Astrocyte (in vitro differentiated cells and primary cell): ENCODE results near the gene CACNA1C. TPM values are rescaled to one million over a fixed set of nuclear protein-coding genes. Genes with fewer than 3 reads are reported as not detected.
A peak's percentile ranks its signal among the peaks of the same experiment; 100 is the strongest.

Source experiments
- DNase-seq: peaks from one replicate; pipeline ENCODE4 v3.0.0-alpha.2; 2010; ENCODE audit warnings: low read depth
- FAIRE-seq: peaks from 2 replicates; lab custom pipeline; 2011; peaks lifted over from hg19 to GRCh38; lab: Jason Lieb, UNC
- H2AFZ ChIP-seq: 2 replicates; pipeline ENCODE4 v1.6.0; 2012; ENCODE audit warnings: low read depth, low read length, inconsistent platforms
- H3K27ac ChIP-seq: 2 replicates; pipeline ENCODE4 v1.5.1; 2011; ENCODE audit warnings: low read depth, low read length, inconsistent platforms
- H3K27me3 ChIP-seq: 2 replicates; pipeline ENCODE4 v1.6.0; 2011; ENCODE audit warnings: low read length, inconsistent platforms; ENCODE audit not compliant: insufficient read depth
- H3K36me3 ChIP-seq: 2 replicates; pipeline ENCODE4 v1.5.1; 2011; ENCODE audit warnings: low read length, inconsistent platforms; ENCODE audit not compliant: insufficient read depth
- H3K4me1 ChIP-seq: 2 replicates; pipeline ENCODE4 v1.5.1; 2011; ENCODE audit warnings: low read length, inconsistent platforms; ENCODE audit not compliant: insufficient read depth
- H3K4me2 ChIP-seq: 2 replicates; pipeline ENCODE4 v1.6.0; 2012; ENCODE audit warnings: low read length, inconsistent platforms
- H3K4me3 ChIP-seq: 2 replicates; pipeline ENCODE4 v1.5.1; 2011; ENCODE audit warnings: low read depth, mild to moderate bottlenecking, low read length, inconsistent platforms; ENCODE audit not compliant: insufficient read depth
- H3K79me2 ChIP-seq: 2 replicates; pipeline ENCODE4 v1.6.0; 2012; ENCODE audit warnings: mild to moderate bottlenecking, low read length, inconsistent platforms; ENCODE audit not compliant: insufficient read depth
- H3K9ac ChIP-seq: 2 replicates; pipeline ENCODE4 v1.6.0; 2012; ENCODE audit warnings: mild to moderate bottlenecking, low read length, inconsistent platforms
- H3K9me3 ChIP-seq: 2 replicates; pipeline ENCODE4 v1.5.1; 2012; ENCODE audit warnings: low read depth, mild to moderate bottlenecking, low read length, inconsistent platforms; ENCODE audit not compliant: insufficient read depth
- H4K20me1 ChIP-seq: 2 replicates; pipeline ENCODE4 v1.6.0; 2012; ENCODE audit warnings: low read length, inconsistent platforms; ENCODE audit not compliant: insufficient read depth
- H3K27ac Mint-ChIP-seq: one replicate; pipeline ENCODE4 v1.8.0; 2021; ENCODE audit warnings: mild to moderate bottlenecking, mixed read lengths; ENCODE audit not compliant: unreplicated experiment
- H3K27me3 Mint-ChIP-seq: one replicate; pipeline ENCODE4 v1.8.0; 2021; ENCODE audit warnings: low read depth, mixed read lengths; ENCODE audit not compliant: unreplicated experiment
- H3K36me3 Mint-ChIP-seq: one replicate; pipeline ENCODE4 v1.8.0; 2021; ENCODE audit warnings: low read depth, mixed read lengths; ENCODE audit not compliant: unreplicated experiment
- H3K4me1 Mint-ChIP-seq: one replicate; pipeline ENCODE4 v1.8.0; 2021; ENCODE audit warnings: low read depth, mixed read lengths; ENCODE audit not compliant: unreplicated experiment
- H3K4me3 Mint-ChIP-seq: one replicate; pipeline ENCODE4 v1.8.0; 2021; ENCODE audit warnings: mild to moderate bottlenecking, moderate library complexity, mixed read lengths; ENCODE audit not compliant: unreplicated experiment
- H3K9me3 Mint-ChIP-seq: one replicate; pipeline ENCODE4 v1.8.0; 2021; ENCODE audit warnings: mild to moderate bottlenecking, mixed read lengths; ENCODE audit not compliant: unreplicated experiment
- CTCF ChIP-seq: IDR thresholded peaks from 2 replicates; pipeline ENCODE4 v1.5.1; 2011; ENCODE audit warnings: low read depth, mild to moderate bottlenecking, inconsistent platforms, low read length, moderate library complexity; ENCODE audit not compliant: insufficient read depth
- EZH2 ChIP-seq: IDR thresholded peaks from 2 replicates; pipeline ENCODE4 v1.6.1; 2012; ENCODE audit warnings: mild to moderate bottlenecking, low read length, inconsistent platforms; ENCODE audit not compliant: insufficient read depth
- total RNA-seq: library from RNA; stranded (reverse); gene quantifications from 2 replicates; pipeline ENCODE4 v1.2.1, GENCODE V29; 2021

The CACNA1C gene
- total RNA-seq, 1 donor from 2014 or later = 2.1 TPM

- peak overlapping the region; percentile 95 for H3K27ac ChIP-seq
Measured at GRCh38 chr12:2335513-2335912, 282.7 kb downstream of the CACNA1C start.

DNA sequence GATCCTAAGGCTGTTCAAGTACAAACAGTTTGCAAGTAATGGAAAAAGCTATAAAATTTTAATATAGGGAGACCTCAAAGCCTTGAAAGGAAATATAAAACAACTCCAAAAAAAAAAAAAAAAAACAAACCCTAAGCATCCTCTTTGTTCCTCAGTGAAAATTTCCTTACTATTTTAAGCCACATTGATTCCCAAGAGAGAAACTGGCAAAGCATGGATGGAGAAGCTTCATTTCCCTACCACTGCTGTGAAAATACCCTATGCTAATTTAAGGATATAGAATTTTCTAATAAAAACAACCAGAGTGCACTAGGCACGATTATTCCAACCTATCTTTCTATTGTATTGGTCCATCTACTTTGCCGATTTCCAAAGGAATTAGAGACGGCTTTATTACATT lies 283.1 kb downstream of the CACNA1C start:
- H3K27me3 Mint-ChIP-seq = no peaks in the 10 kb centered on the region
- H4K20me1 ChIP-seq = no peaks in the 10 kb centered on the region
- peak overlapping the region; percentile 62 for H3K4me3 Mint-ChIP-seq
- peak overlapping the region; percentile 95 for H3K27ac ChIP-seq
- TF ChIP-seq CTCF (no peak), EZH2 (no peak)
- H3K4me3 ChIP-seq = no peak overlapping the region
- no peaks in the 10 kb centered on the region for H3K9me3 ChIP-seq
- DNase-seq (no peak), FAIRE-seq (no peak)
- H3K9ac ChIP-seq = no peak overlapping the region
- H3K36me3 Mint-ChIP-seq = no peaks in the 10 kb centered on the region
- no peaks in the 10 kb centered on the region for H3K36me3 ChIP-seq
- no peaks in the 10 kb centered on the region for H3K27me3 ChIP-seq
- H3K4me2 ChIP-seq = peak overlapping the region; percentile 80
- H3K9me3 Mint-ChIP-seq = no peaks in the 10 kb centered on the region
- H3K4me1 ChIP-seq = peaks cover 49% of the 10 kb centered on the region
- no peak overlapping the region for H2AFZ ChIP-seq
- H3K79me2 ChIP-seq = no peaks in the 10 kb centered on the region
- H3K4me1 Mint-ChIP-seq = peaks cover 50% of the 10 kb centered on the region
- H3K27ac Mint-ChIP-seq = peak overlapping the region; percentile 96

More at GRCh38 chr12:2335513-2335912, 282.7 kb downstream of the CACNA1C start:
- Mint-ChIP-seq H3K36me3 (no peaks in the 10 kb centered on the region), H3K4me3 (no peak overlapping the region), H3K9me3 (no peaks in the 10 kb centered on the region), H3K27ac (peak overlapping the region; percentile 72), H3K4me1 (peaks cover 50% of the 10 kb centered on the region), H3K27me3 (no peaks in the 10 kb centered on the region)
- H3K4me1 ChIP-seq = peaks cover 49% of the 10 kb centered on the region
- H3K9me3 ChIP-seq = no peaks in the 10 kb centered on the region
- H3K79me2 ChIP-seq = no peaks in the 10 kb centered on the region
- no peaks in the 10 kb centered on the region for H3K36me3 ChIP-seq
- FAIRE-seq (no peak), DNase-seq (no peak)
- H4K20me1 ChIP-seq = no peaks in the 10 kb centered on the region
- peak overlapping the region; percentile 80 for H3K4me2 ChIP-seq
- H3K9ac ChIP-seq = no peak overlapping the region
- H2AFZ ChIP-seq = no peak overlapping the region
- TF ChIP-seq EZH2 (no peak), CTCF (no peak)
- no peaks in the 10 kb centered on the region for H3K27me3 ChIP-seq
- no peak overlapping the region for H3K4me3 ChIP-seq

GRCh38 chr12:2336409-2336829 lies 283.6 kb downstream of the CACNA1C start:
- DNase-seq (peak; percentile 96), FAIRE-seq (peak; percentile 99)
- no peaks in the 10 kb centered on the region for H3K27me3 Mint-ChIP-seq
- H3K9me3 ChIP-seq = no peaks in the 10 kb centered on the region
- peaks cover 51% of the 10 kb centered on the region for H3K4me1 ChIP-seq
- H2AFZ ChIP-seq = peak overlapping the region; percentile 18
- H3K4me1 Mint-ChIP-seq = peaks cover 52% of the 10 kb centered on the region
- no peaks in the 10 kb centered on the region for H3K9me3 Mint-ChIP-seq
- no peaks in the 10 kb centered on the region for H4K20me1 ChIP-seq
- H3K36me3 ChIP-seq = no peaks in the 10 kb centered on the region
- peak overlapping the region; percentile 95 for H3K27ac ChIP-seq
- H3K27ac Mint-ChIP-seq = peak overlapping the region; percentile 96
- no peaks in the 10 kb centered on the region for H3K36me3 Mint-ChIP-seq
- peak overlapping the region; percentile 80 for H3K4me2 ChIP-seq
- H3K27me3 ChIP-seq = no peaks in the 10 kb centered on the region
- no peak overlapping the region for H3K4me3 ChIP-seq
- H3K4me3 Mint-ChIP-seq = peak overlapping the region; percentile 62
- H3K9ac ChIP-seq = peak overlapping the region; percentile 78
- TF ChIP-seq CTCF = no peak
- TF ChIP-seq EZH2 = no peak
- H3K79me2 ChIP-seq = no peaks in the 10 kb centered on the region
